CD4-positive, alpha-beta T cell treated with Interleukin-15 for 4 hours (primary cell): ENCODE data around the gene LRRC66.

Source experiments
- DNase-seq: peaks from one replicate; pipeline ENCODE4 v3.0.0-alpha.2; 2020; ENCODE audit warnings: low spot score

The LRRC66 gene, protein sequence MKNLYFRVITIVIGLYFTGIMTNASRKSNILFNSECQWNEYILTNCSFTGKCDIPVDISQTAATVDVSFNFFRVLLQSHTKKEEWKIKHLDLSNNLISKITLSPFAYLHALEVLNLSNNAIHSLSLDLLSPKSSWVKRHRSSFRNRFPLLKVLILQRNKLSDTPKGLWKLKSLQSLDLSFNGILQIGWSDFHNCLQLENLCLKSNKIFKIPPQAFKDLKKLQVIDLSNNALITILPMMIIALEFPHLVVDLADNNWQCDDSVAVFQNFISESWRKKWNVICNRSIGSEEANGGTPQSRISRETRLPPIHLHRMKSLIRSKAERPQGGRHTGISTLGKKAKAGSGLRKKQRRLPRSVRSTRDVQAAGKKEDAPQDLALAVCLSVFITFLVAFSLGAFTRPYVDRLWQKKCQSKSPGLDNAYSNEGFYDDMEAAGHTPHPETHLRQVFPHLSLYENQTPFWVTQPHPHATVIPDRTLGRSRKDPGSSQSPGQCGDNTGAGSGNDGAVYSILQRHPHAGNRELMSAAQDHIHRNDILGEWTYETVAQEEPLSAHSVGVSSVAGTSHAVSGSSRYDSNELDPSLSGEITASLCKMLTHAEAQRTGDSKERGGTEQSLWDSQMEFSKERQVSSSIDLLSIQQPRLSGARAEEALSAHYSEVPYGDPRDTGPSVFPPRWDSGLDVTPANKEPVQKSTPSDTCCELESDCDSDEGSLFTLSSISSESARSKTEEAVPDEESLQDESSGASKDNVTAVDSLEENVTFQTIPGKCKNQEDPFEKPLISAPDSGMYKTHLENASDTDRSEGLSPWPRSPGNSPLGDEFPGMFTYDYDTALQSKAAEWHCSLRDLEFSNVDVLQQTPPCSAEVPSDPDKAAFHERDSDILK

DNA sequence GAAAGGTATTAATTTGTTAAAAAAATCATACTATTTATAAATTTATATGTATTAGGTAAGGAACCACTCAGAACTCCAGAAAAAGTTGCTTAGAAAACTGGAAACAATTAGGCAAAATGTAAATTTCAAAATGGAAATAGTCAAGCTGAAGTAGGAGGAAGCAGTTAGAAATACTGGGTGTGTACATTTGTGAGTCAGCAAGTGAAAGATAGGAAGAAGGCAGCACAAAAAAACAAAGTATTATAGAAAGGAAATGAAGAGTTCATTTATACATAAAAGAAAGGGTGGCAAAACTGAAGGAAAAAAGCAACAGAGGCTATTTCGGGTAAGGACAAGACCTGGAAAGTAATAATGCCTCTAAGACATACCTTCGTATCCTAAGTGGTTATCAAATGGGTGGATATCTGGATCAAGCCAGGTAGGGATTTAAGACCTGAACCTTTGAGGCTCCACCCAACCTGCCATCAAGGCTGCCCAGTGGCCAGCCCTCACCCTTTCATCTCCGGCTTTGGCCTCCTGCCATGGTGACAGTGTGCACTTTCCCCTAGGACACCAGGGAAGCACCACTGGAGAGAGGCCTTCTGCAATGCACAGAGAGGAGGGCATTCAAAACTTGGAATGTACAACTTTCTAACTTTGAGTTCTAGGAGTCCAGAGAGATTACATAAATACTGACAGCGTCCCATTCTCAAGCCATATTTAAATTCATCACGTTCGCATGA lies at the start of gene LRRC66:
LRRC66 (minus strand) TSS at position 428 of the 722 bp plus-strand sequence. CDS start 2,750 bp downstream, outside the sequence.
- no peak for DNase-seq

DNA sequence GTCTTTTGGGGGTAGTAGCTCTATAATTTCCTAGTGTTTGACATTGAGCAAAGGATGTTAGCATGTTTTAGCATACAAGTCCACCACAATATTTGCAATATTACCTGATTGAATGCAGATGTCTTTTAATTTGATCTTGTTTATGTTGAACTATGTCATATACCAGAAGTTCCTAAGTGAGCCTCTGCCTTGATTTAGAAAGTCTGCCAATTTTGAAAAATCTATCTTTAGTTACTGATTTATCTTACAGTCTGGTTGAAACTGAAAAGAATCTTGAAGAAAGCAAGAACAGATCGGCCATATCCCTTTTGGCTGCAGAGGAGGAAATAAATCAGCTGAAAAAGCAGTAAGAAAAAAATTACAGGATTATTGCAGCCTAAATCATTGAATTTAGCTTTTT lies 49.4 kb upstream of the LRRC66 start:
- DNase-seq: no peak

DNA sequence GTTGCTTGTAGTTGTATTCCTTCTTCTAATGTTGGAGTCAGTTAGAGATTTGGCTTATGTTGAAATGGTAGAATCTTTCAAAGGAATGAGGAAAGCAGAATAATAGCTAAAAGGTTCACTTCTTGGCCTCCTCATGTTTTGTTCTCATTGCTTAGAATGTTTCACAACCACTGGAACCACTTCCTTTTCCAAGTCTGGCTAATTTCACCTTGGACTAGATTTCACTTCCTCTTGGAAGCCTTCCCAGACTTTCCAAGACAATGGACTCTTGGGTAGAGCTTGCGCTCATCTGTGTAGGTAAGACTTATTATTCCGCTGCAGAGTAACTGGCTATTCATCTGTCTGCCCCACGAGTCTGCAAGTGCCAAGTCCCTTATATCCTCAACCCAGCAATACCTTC lies 39.2 kb upstream of the LRRC66 start:
- no peak for DNase-seq

DNA sequence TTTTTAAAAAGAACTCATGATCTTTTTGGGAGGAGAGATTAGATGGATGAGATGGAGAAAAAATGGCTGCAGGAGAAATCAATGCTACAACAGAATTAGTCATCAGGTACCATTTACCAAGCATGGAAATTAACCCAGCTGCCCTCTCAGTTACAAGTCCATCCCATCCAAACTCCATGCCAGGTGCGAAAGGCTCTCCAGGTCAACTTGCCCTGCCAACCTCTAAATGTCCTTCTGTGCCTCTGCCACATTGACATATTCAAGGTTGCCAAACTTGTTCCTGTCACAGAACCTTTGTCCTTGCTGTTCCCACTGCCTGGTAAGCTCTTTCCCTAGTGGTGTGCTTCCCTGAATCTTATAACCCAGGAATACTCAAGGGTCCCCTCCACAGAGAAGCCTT lies 38.1 kb upstream of the LRRC66 start:
- DNase-seq: no peak

DNA sequence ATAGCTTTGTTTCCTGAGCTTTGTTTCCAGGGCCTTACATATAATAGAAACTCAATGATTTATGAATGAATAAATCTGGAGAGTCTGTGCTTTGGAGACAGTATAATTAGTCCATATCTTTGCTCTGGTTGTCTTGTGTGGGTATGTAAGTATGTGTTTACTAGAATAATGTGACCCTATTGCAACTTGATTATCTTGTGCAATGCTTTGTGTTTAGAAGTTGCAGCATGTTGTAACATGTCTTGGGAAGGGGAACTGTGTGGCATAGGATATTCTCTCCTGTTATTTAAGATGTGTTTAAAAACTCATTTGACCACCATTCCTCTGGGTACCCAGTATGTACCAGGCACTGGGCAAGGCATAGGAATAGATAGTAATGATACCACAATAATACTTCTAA lies 37.0 kb upstream of the LRRC66 start:
- no peak for DNase-seq

DNA sequence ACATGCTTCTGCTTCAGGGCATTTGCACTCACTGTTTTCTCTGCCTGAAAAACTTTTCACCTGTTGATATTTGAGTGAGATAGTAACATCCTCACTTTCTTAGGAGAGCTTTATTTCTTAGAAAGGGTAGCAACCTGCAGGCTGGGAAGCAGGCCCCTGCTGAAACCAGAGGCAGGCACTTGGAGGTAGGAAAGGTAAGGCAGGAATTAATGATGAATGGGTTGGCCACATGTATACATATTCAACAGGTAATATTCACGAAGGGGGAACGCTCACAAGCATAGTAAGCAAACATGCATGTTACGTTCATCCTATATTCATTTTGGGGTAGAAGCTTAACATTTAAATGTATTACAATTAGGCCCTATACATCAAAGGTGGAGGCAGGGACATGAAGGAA lies 34.1 kb upstream of the LRRC66 start:
- no peak for DNase-seq

DNA sequence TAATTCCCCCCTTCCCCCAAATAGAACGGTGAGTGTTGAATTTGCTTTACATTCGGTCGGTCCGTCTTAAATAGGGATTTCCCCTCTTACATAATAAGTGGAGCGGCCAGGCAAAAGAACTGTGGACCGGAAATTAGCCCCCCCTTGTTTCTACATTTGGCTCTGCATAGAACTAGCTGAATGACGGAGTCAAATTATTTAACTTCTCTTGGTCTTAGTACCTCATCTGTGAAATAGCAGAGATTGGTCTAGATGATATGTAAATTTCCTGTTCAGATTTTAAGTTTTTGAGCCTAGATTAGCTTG lies 32.3 kb upstream of the LRRC66 start:
- DNase-seq: no peak

DNA sequence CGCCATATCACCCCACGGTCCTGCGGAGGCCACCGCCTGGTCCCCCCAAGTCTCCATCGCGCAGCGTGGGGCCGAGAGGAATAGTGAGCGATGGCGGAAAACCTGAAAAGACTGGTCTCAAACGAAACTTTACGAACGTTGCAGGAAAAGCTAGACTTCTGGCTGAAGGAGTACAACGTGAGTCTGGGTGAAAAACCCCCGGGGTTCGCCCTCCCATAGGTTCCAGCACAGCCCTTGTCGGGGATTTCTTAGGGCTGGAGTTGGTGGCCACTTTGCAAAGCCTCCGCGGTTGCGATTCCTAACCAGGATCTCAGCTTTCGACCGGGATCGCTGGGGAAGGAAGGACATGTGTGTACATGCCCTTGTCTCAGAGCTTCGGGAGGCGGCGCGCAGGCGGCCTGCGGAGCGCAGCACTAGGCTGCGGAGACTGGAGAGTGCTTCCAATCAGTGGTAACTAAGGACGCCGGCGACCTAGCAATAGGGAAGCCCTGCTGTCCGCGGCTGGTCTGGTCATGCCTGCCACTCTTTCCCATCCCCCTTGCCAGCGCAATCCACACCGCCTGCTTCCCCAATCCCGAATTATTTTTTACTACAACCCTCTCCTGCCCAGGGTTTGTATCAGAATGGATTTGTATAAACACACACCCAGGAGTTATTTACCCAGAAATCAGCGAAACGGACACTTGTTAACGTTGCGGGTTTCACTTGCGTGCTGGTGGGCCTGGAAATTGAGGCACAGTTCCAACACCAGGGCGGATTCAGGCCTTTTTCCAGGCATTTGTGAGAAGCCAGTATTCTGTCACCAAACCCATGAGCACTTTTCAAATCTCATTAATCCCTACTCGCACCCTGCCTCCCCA lies 31.7 kb upstream of the LRRC66 start:
- DNase-seq: no peak

DNA sequence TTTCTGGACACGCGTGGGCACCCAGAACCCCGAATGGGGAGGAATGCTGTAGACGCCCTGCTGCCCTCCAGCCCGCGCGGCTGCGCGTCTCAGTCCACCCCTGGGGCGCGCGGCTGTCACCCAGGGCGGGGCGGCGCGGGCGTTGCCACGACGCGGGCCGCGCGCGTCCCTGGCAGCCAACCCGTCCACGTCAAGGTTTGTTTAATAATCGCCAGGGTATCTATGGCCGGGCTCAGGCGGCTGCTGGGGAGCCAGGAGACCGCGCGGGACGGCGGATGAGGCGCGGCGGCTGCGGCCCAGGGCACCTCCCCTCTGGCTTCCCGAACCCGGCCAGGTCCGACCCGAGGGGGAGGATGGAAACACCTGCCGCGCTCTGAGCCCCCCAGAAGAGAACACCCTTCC lies 31.1 kb upstream of the LRRC66 start, which contains the start of gene SPATA18:
SPATA18 (plus strand) TSS at position 92 of the 402 bp plus-strand sequence. CDS start 401 bp downstream, outside the sequence.
- no peak for DNase-seq

DNA sequence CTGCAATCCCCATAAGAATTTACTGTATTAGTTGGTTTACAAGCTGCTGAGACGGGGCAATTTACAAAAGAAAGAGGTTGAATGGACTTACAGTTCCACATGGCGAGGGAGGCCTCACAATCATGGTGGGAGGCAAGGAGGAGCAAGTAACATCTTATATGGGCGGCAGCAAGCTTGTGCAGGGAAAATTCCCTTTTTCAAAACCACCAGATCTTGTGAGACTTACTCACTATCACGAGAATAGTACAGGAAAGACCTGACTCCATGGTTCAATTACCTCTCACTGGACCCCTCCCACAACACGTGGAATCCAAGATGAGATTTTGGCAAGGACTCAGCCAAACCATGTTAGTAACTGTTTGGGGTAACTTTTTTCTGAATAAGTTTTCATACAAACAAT lies 29.1 kb upstream of the LRRC66 start:
- DNase-seq: no peak

DNA sequence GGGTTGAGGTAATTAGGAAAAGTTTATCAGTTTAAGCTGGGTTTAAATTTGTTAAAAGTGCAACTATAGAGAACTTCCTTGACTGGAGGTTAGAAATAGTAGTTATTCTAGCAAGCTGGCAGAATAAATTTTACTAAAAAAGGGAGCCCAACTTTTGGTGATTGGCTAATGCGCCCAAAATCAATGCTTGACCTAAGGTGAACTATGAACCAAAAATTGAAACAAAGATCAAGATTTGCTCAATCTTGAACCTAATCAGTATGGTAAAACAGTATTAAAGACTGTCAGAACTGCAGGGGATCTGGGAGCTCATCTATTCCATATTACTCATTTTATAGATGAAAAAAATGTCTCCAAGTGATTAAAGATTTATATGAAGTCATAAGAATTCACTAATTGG lies 24.9 kb upstream of the LRRC66 start:
- no peak for DNase-seq

DNA sequence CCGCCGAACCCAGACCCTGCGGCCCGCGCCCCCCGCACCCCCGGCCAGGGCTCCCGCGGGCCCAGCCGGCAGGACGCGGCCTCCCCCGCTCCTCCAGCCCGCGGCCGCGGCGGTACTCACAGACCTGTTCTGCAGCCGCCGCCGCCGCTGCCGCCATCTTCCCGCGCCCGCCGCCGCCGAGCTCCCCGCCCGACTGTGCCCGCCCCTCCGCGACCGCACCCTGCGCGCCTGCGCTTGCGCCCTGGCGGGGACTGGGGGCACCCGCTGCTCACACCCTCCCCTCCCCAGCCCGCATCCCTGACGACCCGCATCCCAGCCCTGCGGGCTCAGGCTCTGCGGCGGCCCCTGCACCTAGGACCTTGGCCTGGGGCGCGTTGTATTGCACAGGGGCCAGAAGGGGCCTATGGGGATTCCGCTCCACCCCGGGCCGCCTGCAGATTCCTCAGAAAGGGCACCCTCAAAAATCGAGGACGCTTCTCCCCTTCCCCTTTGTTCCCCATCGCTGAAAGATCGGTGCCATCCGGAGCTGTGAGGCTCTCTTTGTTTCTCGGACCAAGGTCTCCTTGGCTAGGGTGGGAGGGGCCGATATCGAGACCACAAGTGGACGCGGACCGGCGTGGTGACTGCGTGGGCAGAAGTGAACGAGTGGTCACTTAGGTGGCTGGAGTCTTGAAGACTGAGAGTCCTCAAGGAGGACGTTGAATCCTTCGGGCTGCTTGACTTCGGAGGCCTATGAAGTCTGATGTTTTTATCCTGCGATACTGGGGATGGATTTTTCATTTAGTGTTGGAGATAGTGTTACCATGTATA lies 18.1 kb upstream of the LRRC66 start, which contains the start of gene SGCB:
SGCB (minus strand) TSS at position 197 of the 810 bp plus-strand sequence; CDS start at position 157, 40 bp downstream.
- peak; percentile 69 for DNase-seq

DNA sequence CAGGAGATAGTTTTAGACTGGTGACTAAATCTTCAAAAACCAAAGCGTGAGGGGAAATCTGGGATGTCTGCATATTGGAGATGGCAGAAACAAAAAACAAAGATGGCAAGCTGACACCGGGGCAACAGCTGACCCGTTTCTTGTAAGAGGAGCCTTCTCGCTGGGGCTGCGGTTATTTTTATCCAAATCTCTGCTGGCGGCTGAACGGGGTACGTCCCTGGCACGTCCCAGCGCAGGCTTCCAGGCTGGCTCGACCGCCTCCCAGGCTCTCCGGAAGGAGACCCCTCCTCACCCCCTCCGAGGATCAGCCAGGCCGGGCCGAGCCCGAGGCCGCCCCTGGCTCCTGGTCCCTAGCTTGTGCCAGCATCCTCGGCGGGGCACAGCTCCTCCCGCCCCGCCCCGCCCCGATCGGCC lies 17.5 kb upstream of the LRRC66 start:
- peak; percentile 8 for DNase-seq

DNA sequence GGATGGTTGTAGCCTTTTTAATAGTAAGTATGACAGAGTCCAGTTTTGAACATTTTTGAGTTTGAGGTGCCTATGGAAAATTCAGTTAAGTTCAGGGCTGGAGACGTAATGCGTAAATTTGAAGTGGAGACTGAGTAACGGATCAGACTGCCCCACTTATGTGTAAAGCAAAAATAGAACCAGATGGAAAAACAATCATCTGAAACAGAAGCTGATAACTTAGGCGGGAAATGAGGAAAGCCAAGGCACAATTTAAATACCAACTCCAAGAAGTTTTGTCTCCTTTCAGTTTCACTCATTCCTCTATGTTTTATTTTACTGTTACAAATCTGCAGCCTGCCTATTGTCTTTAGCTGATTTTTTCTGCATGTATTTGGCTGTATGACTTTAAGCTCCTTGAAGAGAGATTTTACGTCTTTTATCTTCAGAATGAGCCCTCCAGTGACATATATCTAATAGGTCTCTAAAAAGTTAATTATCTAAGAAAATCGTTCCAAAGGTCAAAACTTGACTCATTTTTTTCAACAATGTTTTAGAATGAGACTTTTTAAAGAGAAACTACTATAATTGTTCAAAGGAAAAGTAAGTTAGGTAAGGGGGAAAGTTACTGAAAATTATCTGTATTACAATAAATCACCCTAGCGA lies 16.8 kb upstream of the LRRC66 start:
- no peak for DNase-seq

DNA sequence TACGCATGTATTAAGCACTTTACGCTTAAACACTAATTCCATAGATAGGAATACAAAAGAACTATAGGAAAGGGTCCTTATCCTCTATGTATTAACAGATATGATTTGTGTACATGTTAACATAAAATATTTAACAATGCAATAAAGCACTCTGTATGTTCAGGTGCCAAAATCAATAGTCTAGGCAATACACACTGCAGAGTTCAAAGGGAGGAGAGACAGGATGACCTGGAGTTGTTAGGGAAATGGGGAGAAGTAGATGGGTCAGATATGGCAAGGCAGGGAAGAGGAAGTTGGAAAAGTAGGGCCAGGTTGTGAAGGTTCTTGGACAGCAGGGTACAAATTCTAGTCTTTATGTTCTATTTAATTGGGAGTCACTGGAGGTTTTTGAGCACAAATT lies 15.0 kb upstream of the LRRC66 start:
- DNase-seq: no peak

DNA sequence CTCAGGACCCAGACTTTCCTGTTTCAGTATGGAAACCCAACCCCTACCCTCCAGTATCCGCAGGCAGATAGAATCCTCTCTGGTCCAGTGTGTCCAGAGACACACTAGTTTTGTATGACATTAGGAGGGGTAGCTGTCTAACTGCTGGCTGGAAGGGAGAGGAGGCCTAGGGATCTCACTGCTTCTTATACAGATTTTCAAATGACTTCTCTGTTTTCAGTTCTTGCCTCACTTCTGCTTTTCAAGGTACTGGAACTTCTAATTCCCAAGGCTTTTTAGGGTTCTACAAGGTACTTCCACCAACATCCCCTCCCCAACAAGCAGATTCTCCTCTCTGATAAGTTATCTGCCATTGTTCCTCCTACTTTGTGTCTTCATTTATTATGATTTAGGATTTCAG lies 11.8 kb upstream of the LRRC66 start:
- no peak for DNase-seq

DNA sequence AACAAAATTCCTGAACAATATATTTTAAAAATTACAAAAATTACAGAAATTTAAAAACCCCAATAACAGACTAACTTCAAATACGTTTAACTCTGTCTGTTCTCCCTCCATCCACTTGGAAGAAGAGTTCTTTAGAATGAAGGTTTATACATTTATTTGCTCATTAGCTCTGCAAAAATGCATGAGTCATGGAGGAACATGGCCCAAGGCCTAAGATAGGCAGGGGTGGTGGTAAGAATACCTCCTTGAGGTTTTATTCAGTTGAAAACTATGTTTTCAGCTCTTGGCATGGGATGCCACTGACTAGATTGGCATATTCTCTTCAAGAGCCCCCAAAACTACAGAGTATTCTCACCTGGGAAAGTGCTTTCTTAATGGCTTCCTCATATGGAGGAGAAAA lies 8.8 kb upstream of the LRRC66 start:
- DNase-seq: no peak

DNA sequence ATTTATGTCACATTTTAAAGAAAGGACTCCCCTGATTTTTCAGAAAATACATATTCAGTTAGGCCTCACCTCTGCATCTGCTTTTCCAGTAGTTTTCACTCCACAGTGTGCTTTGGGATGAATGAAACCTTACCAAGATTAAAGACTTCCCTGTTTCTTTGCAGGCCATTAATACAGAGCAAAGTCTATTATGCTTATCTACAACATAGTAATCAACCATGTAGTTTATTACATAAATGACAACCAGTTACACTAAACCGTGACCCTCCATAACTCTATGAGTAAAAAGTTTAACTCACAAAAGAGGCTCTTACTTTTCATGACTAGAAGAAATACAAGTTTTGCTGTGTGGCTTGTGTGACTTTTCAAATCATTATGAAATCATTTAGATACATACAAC lies 2.3 kb downstream of the LRRC66 start:
- DNase-seq: no peak

DNA sequence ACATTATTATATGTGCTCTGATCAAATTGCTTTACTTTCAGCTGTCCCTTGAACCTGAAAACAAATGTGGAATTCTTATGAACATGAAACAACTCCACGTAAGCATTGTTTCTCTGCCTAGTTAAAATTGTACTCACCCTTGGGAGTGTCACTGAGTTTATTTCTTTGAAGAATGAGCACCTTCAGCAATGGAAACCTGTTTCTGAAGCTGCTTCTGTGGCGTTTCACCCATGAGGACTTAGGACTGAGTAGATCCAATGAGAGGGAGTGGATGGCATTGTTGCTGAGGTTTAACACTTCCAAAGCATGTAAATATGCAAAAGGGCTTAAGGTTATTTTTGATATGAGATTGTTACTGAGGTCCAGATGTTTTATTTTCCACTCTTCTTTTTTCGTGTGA lies 3.2 kb downstream of the LRRC66 start:
- no peak for DNase-seq

DNA sequence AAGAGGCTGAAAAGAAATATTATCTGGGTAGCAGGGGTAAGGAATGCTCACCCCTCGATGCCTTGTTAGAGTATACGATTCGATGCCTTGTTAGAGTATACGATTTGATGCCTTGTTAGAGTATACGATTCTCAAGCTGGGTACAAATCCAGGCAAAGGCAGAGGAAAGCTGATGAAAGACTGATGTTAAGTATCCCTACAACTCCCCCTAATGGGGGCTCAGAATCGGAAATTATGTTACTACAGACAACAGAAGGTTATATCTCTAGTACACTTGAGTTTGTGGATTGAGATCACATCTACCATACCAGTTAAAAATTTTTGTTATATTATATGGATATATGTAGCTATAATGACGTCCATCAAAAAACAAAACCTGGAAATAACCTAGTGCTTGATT lies 4.8 kb downstream of the LRRC66 start:
- no peak for DNase-seq
